Adrenal gland (tissue), 5 donors: ENCODE measurements around the gene DPP7.

Experiments used
- POLR2A ChIP-seq, 2 donors: fragments of 450-650 bp; IDR thresholded peaks; one replicate each; pipeline ENCODE4 v1.6.1; 2017; ENCODE audit warnings: antibody characterized with exemption in 2 of 2, mild to moderate bottlenecking in 2 of 2, moderate library complexity in 1 of 2
- TF ChIP-seq, protein P1 (sequence below), 6 experiments: fragments of 450-650 bp in 4 of 6; fragments of 200-600 bp in 2 of 6; sonication (generic) in 1 of 6; IDR thresholded peaks; 1 replicate in 5 of 6; 2 replicates in 1 of 6; pipeline versions ENCODE4 v1.5.1 to v1.8.0; 2016 to 2021; ENCODE audit warnings: antibody characterized with exemption in 6 of 6, mild to moderate bottlenecking in 2 of 6, moderate library complexity in 1 of 6
- donor health status: DM: no; HTN: no; CAD: no.

DNA sequence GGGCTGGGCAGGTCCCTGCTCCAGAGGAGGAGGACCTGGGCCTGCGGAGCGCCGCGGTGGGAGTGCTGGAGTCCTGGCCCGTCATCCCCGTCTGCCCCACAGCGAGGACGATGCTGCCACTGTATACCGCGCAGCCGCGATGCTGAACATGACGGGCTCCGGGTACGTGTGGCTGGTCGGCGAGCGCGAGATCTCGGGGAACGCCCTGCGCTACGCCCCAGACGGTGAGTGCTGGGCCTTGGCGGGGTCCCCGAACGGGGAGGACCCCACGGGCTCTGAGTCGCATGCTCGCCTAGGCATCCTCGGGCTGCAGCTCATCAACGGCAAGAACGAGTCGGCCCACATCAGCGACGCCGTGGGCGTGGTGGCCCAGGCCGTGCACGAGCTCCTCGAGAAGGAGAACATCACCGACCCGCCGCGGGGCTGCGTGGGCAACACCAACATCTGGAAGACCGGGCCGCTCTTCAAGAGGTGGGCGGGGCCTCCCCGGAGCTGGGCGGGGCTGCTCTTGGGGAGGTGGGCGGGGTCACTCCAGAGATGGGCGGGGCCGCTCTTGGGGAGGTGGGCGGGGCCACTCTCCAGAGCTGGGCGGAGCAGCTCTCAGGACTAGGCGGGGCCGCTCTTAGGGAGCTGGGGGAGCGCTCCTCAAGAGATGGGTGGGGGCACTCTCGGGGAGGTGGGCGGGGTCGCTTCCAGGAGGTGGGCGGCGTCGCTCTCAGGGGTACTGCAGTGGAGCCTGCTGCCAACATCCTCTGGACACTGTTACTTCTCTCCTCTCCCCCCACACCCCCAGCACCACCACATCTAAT lies 42.2 kb upstream of the DPP7 start:
- TF ChIP-seq, protein P1, sequence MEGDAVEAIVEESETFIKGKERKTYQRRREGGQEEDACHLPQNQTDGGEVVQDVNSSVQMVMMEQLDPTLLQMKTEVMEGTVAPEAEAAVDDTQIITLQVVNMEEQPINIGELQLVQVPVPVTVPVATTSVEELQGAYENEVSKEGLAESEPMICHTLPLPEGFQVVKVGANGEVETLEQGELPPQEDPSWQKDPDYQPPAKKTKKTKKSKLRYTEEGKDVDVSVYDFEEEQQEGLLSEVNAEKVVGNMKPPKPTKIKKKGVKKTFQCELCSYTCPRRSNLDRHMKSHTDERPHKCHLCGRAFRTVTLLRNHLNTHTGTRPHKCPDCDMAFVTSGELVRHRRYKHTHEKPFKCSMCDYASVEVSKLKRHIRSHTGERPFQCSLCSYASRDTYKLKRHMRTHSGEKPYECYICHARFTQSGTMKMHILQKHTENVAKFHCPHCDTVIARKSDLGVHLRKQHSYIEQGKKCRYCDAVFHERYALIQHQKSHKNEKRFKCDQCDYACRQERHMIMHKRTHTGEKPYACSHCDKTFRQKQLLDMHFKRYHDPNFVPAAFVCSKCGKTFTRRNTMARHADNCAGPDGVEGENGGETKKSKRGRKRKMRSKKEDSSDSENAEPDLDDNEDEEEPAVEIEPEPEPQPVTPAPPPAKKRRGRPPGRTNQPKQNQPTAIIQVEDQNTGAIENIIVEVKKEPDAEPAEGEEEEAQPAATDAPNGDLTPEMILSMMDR (IDR thresholded peaks at IDR 0.05), result no peak
- TF ChIP-seq POLR2A (IDR thresholded peaks at IDR 0.05), result no peak
